Mucosa of stomach (tissue), 1 donor: Measurements from ENCODE around the gene DDX39A.
"Not testable (repeated sequence)": the region's sequence is repeated elsewhere in the genome, so short reads cannot be mapped to it uniquely, and the experiment has no call there.

Experiments used
- H3K27me3 ChIP-seq: one replicate; pipeline ENCODE4 v1.7.0; 2013; ENCODE audit warnings: mild to moderate bottlenecking, low read length; ENCODE audit not compliant: control insufficient read depth, insufficient read depth
- H3K36me3 ChIP-seq: one replicate; pipeline ENCODE4 v1.7.0; 2013; ENCODE audit warnings: low read length; ENCODE audit not compliant: control insufficient read depth, insufficient read depth
- H3K4me1 ChIP-seq: one replicate; pipeline ENCODE4 v1.7.0; 2013; ENCODE audit warnings: mild to moderate bottlenecking, low read length; ENCODE audit not compliant: control insufficient read depth, insufficient read depth
- H3K4me3 ChIP-seq: one replicate; pipeline ENCODE4 v1.7.0; 2013; ENCODE audit warnings: low read length
- H3K9ac ChIP-seq: one replicate; pipeline ENCODE4 v1.7.0; 2013; ENCODE audit warnings: mild to moderate bottlenecking, low read length, moderate library complexity
- H3K9me3 ChIP-seq: one replicate; pipeline ENCODE4 v1.7.0; 2013; ENCODE audit warnings: mild to moderate bottlenecking, low read length, moderate library complexity; ENCODE audit not compliant: control insufficient read depth
- donor health status: Pancreatic carcinoma.

The DDX39A gene

GRCh38 chr19:14390548-14390947, 28.6 kb downstream of the DDX39A start:
- Histone ChIP-seq H3K36me3 (peaks cover 8% of the 10 kb centered on the region), H3K4me3 (no peak overlapping the region), H3K9me3 (no peaks in the 10 kb centered on the region), H3K4me1 (no peaks in the 10 kb centered on the region), H3K27me3 (no peaks in the 10 kb centered on the region), H3K9ac (no peak overlapping the region)

- no peak overlapping the region for H3K4me3 ChIP-seq
- H3K36me3 ChIP-seq, result no peaks in the 10 kb centered on the region
- H3K27me3 ChIP-seq, result no peaks in the 10 kb centered on the region
- peaks cover 21% of the 10 kb centered on the region for H3K4me1 ChIP-seq
- no peaks in the 10 kb centered on the region for H3K9me3 ChIP-seq
- no peak overlapping the region for H3K9ac ChIP-seq
Observed at GRCh38 chr19:14385492-14385891, 33.6 kb downstream of the DDX39A start.

- peaks cover 24% of the 10 kb centered on the region for H3K4me1 ChIP-seq
- no peaks in the 10 kb centered on the region for H3K9me3 ChIP-seq
- peak overlapping the region; percentile 68 for H3K9ac ChIP-seq
- H3K36me3 ChIP-seq, result no peaks in the 10 kb centered on the region
- H3K27me3 ChIP-seq, result no peaks in the 10 kb centered on the region
- H3K4me3 ChIP-seq, result peak overlapping the region; percentile 26
Observed at GRCh38 chr19:14383661-14384555, 35.2 kb downstream of the DDX39A start.

GRCh38 chr19:14381689-14382474, 37.3 kb downstream of the DDX39A start:
- Histone ChIP-seq H3K36me3 (no peaks in the 10 kb centered on the region), H3K9ac (peak overlapping the region; percentile 90), H3K4me1 (peaks cover 24% of the 10 kb centered on the region), H3K9me3 (no peaks in the 10 kb centered on the region), H3K27me3 (no peaks in the 10 kb centered on the region), H3K4me3 (peak overlapping the region; percentile 84)

- Histone ChIP-seq H3K9me3 (no peaks in the 10 kb centered on the region), H3K27me3 (no peaks in the 10 kb centered on the region), H3K4me3 (no peak overlapping the region), H3K36me3 (no peaks in the 10 kb centered on the region), H3K4me1 (peaks cover 31% of the 10 kb centered on the region), H3K9ac (no peak overlapping the region)
Observed at GRCh38 chr19:14379294-14380065, 39.7 kb downstream of the DDX39A start.

GRCh38 chr19:14378890-14379289, 40.3 kb downstream of the DDX39A start:
- H3K36me3 ChIP-seq, result no peaks in the 10 kb centered on the region
- peaks cover 26% of the 10 kb centered on the region for H3K4me1 ChIP-seq
- H3K9ac ChIP-seq, result no peak overlapping the region

GRCh38 chr19:14377883-14378328, 41.2 kb downstream of the DDX39A start:
- H3K9me3 ChIP-seq, result no peaks in the 10 kb centered on the region
- H3K27me3 ChIP-seq, result no peaks in the 10 kb centered on the region
- peaks cover 22% of the 10 kb centered on the region for H3K4me1 ChIP-seq
- H3K9ac ChIP-seq, result no peak overlapping the region
- H3K36me3 ChIP-seq, result no peaks in the 10 kb centered on the region
- no peak overlapping the region for H3K4me3 ChIP-seq

More at GRCh38 chr19:14378890-14379289, 40.3 kb downstream of the DDX39A start:
- Histone ChIP-seq H3K9me3 (no peaks in the 10 kb centered on the region), H3K27me3 (no peaks in the 10 kb centered on the region), H3K4me3 (no peak overlapping the region)

- no peak overlapping the region for H3K4me3 ChIP-seq
- H3K9ac ChIP-seq, result no peak overlapping the region
- H3K4me1 ChIP-seq, result peaks cover 12% of the 10 kb centered on the region
- H3K27me3 ChIP-seq, result no peaks in the 10 kb centered on the region
- H3K36me3 ChIP-seq, result no peaks in the 10 kb centered on the region
- no peaks in the 10 kb centered on the region for H3K9me3 ChIP-seq
Observed at GRCh38 chr19:14375582-14376291, 43.4 kb downstream of the DDX39A start.

- Histone ChIP-seq H3K4me3 (no peak overlapping the region), H3K4me1 (peaks cover 7% of the 10 kb centered on the region), H3K36me3 (no peaks in the 10 kb centered on the region), H3K9ac (no peak overlapping the region), H3K9me3 (no peaks in the 10 kb centered on the region), H3K27me3 (no peaks in the 10 kb centered on the region)
Observed at GRCh38 chr19:14375055-14375581, 44.0 kb downstream of the DDX39A start.

- not testable (repeated sequence) for H3K36me3 ChIP-seq, H3K9ac ChIP-seq, H3K9me3 ChIP-seq, H3K4me3 ChIP-seq, H3K27me3 ChIP-seq, H3K4me1 ChIP-seq
Observed at GRCh38 chr19:14374313-14374712, 44.8 kb downstream of the DDX39A start.

- H3K4me1 ChIP-seq, H3K9ac ChIP-seq, H3K27me3 ChIP-seq, H3K9me3 ChIP-seq, H3K36me3 ChIP-seq, H3K4me3 ChIP-seq: not testable (repeated sequence)
Observed at GRCh38 chr19:14372384-14373077, 46.6 kb downstream of the DDX39A start.
